HUES64 (cell line): ENCODE results near the gene DMBT1.

ENCODE experiments used
- H3K27ac ChIP-seq: 2 replicates; pipeline ENCODE4 v1.7.0; 2013; ENCODE audit warnings: low read depth, low read length, inconsistent platforms
- H3K27me3 ChIP-seq: 2 replicates; pipeline ENCODE4 v1.6.1; 2013; ENCODE audit warnings: mild to moderate bottlenecking, low read length; ENCODE audit not compliant: insufficient read depth
- H3K36me3 ChIP-seq: 2 replicates; pipeline ENCODE4 v1.6.1; 2013; ENCODE audit warnings: mild to moderate bottlenecking, low read length; ENCODE audit not compliant: insufficient read depth
- H3K4me1 ChIP-seq: 2 replicates; pipeline ENCODE4 v1.6.1; 2013; ENCODE audit warnings: mild to moderate bottlenecking, low read length, moderate library complexity; ENCODE audit not compliant: insufficient read depth
- H3K4me3 ChIP-seq: 2 replicates; pipeline ENCODE4 v1.5.1; 2013; ENCODE audit warnings: mild to moderate bottlenecking, low read length, moderate library complexity
- H3K9ac ChIP-seq: 2 replicates; pipeline ENCODE4 v1.6.1; 2013; ENCODE audit warnings: mild to moderate bottlenecking, low read depth, low read length
- H3K9me3 ChIP-seq: 2 replicates; pipeline ENCODE4 v1.6.1; 2013; ENCODE audit warnings: low read depth, low read length; ENCODE audit not compliant: insufficient read depth
- WGBS: fragments of 150-250, 120-280 bp; methylation state at CpG from one replicate; pipeline ENCODE4 v1.1.7; 2013; ENCODE audit warnings: missing lambda C conversion rate; 5-methylcytosine and 5-hydroxymethylcytosine counted together

DMBT1 gene

GRCh38 chr10:122632576-122632975 lies 72.0 kb downstream of the DMBT1 start:
- 87% methylated on average over 3 of the region's 3 CpGs for WGBS

DNA sequence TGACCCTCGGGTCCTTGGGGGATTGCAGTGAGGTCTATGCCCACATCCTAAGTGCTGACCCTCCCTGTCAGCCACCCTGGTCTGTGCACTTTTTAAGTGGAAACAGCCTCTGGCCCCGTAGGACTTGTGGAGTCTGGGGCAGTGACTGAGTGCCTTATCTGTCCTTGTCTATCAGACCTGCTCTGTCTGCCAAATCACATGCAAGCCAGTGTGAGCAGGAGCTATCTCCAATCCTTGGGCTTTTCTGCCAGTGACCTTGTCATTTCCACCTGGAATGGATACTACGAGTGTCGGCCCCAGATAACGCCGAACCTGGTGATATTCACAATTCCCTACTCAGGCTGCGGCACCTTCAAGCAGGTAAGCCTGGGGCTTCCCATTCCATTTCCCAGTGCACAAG lies 76.4 kb downstream of the DMBT1 start:
- no peak overlapping the region for H3K27ac ChIP-seq
- no peaks in the 10 kb centered on the region for H3K36me3 ChIP-seq
- no peak overlapping the region for H3K4me3 ChIP-seq
- no peak overlapping the region for H3K9ac ChIP-seq
- 94% methylated on average over 7 of the region's 7 CpGs for whole genome bisulfite sequencing
- H3K9me3 ChIP-seq = no peaks in the 10 kb centered on the region
- H3K4me1 ChIP-seq = no peaks in the 10 kb centered on the region
- no peaks in the 10 kb centered on the region for H3K27me3 ChIP-seq

More at GRCh38 chr10:122632576-122632975, 72.0 kb downstream of the DMBT1 start:
- no peaks in the 10 kb centered on the region for H3K4me1 ChIP-seq
- H3K27me3 ChIP-seq = no peaks in the 10 kb centered on the region
- H3K9me3 ChIP-seq = no peaks in the 10 kb centered on the region; the same call in 1 of the 2 replicates
- no peak overlapping the region for H3K9ac ChIP-seq
- no peak overlapping the region for H3K4me3 ChIP-seq
- H3K27ac ChIP-seq = no peak overlapping the region
- H3K36me3 ChIP-seq = no peaks in the 10 kb centered on the region

DNA sequence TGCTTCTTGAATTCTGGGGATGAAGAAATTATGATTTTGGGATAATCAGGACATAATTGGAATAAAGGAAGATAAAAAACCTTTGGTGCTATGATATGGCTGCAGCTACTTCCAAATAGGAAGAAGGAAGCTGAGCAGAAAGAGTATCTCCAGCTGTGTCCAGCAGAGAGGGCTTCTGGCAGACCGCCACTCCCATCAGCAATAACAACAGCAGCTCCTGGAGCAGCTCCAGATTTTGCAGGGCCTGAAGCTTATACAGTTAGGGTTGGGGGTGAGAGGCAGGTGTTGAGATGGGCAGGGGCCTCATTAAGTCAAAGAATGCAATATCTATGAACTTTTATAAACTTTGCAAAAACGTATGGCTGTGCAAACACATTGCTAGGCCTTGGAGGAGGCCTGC lies 76.8 kb downstream of the DMBT1 start:
- Histone ChIP-seq H3K27ac (no peak overlapping the region), H3K27me3 (no peaks in the 10 kb centered on the region), H3K4me3 (no peak overlapping the region), H3K4me1 (no peaks in the 10 kb centered on the region), H3K9ac (no peak overlapping the region), H3K36me3 (no peaks in the 10 kb centered on the region), H3K9me3 (no peaks in the 10 kb centered on the region)
- WGBS = 91% methylated on average over 2 of the region's 2 CpGs

DNA sequence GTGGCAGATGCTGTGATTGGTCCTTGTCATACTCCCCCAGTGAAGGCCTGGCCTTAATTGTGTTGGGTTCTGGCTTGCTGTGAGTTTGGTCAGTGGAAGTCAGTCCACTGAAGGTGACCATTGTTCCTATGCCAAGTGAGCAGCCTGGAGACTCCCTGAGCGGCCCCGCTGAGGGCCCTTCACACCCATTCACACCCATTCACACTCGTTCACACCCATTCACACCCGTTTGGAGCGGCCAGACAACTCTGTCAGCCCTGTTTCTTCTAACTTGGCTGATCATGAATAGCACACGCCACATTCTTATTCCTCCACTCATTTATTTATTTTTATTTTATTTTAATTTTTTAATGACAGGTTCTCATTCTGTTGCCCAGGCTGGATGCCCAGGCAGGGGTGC lies 77.6 kb downstream of the DMBT1 start:
- Histone ChIP-seq H3K9me3 (no peaks in the 10 kb centered on the region), H3K27ac (no peak overlapping the region), H3K4me1 (no peaks in the 10 kb centered on the region), H3K9ac (no peak overlapping the region), H3K4me3 (no peak overlapping the region), H3K36me3 (no peaks in the 10 kb centered on the region), H3K27me3 (no peaks in the 10 kb centered on the region)
- 92% methylated on average over 5 of the region's 6 CpGs for WGBS

- H3K4me1 ChIP-seq = no peaks in the 10 kb centered on the region
- no peak overlapping the region for H3K9ac ChIP-seq
- 84% methylated on average over 6 of the region's 7 CpGs for WGBS
These were observed 79.2 kb downstream of the DMBT1 start for GRCh38 chr10:122639801-122640200.

GRCh38 chr10:122640921-122641320 lies 80.4 kb downstream of the DMBT1 start:
- Histone ChIP-seq H3K27ac (no peak overlapping the region), H3K9ac (no peak overlapping the region), H3K4me3 (no peak overlapping the region), H3K9me3 (no peaks in the 10 kb centered on the region), H3K4me1 (no peaks in the 10 kb centered on the region), H3K36me3 (no peaks in the 10 kb centered on the region), H3K27me3 (no peaks in the 10 kb centered on the region)
- whole genome bisulfite sequencing = 77% methylated on average over 3 of the region's 3 CpGs

More at GRCh38 chr10:122639801-122640200, 79.2 kb downstream of the DMBT1 start:
- H3K9me3 ChIP-seq = no peaks in the 10 kb centered on the region
- H3K27ac ChIP-seq = no peak overlapping the region
- H3K4me3 ChIP-seq = no peak overlapping the region
- H3K27me3 ChIP-seq = no peaks in the 10 kb centered on the region
- no peaks in the 10 kb centered on the region for H3K36me3 ChIP-seq

- no peaks in the 10 kb centered on the region for H3K36me3 ChIP-seq
- H3K9ac ChIP-seq = no peak overlapping the region; the same call in 1 of the 2 replicates
- H3K9me3 ChIP-seq = no peaks in the 10 kb centered on the region
- H3K4me3 ChIP-seq = no peak overlapping the region
- H3K4me1 ChIP-seq = no peaks in the 10 kb centered on the region
- H3K27ac ChIP-seq = no peak overlapping the region
- H3K27me3 ChIP-seq = no peaks in the 10 kb centered on the region
- 93% methylated on average over 31 of the region's 31 CpGs for WGBS
These were observed 82.4 kb downstream of the DMBT1 start for GRCh38 chr10:122642726-122643605.

DNA sequence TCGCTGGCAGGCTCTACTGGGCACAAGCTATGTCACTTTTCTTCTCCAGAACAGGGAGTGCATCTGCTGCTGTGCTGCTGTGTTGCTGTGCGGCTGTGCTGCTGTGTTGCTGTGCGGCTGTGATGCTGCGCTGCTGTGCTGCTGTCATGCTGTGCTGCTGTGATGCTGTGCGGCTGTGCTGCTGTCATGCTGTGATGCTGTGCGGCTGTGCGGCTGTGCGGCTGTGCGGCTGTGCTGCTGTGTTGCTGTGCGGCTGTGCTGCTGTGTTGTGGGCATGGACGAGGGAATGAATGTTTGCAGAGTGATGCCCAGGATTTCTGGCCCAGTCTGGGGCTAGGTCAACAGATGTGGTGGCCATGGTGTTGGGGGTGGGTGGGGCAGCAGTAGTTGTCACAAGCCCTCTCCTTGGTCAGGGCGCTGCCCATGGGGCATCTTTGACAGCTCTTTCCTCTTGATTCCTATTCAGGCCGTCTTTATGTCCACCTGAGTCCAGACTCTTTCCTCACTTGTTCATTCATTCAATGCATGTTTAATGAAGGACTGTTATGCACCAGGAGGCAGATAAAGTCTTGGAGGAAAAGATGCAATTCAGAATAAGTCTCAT lies 83.5 kb downstream of the DMBT1 start:
- no peak overlapping the region for H3K4me3 ChIP-seq
- H3K27me3 ChIP-seq = no peaks in the 10 kb centered on the region
- no peaks in the 10 kb centered on the region for H3K36me3 ChIP-seq
- H3K27ac ChIP-seq = no peak overlapping the region
- no peak overlapping the region for H3K9ac ChIP-seq
- H3K9me3 ChIP-seq = no peaks in the 10 kb centered on the region
- WGBS = 92% methylated on average over 13 of the region's 13 CpGs
- H3K4me1 ChIP-seq = no peaks in the 10 kb centered on the region

GRCh38 chr10:122646511-122647382 lies 86.2 kb downstream of the DMBT1 start:
- H3K9ac ChIP-seq = no peak overlapping the region
- H3K27me3 ChIP-seq = no peaks in the 10 kb centered on the region
- 89% methylated on average over 10 of the region's 10 CpGs for WGBS
- H3K36me3 ChIP-seq = no peaks in the 10 kb centered on the region
- no peaks in the 10 kb centered on the region for H3K9me3 ChIP-seq
- no peak overlapping the region for H3K4me3 ChIP-seq
- no peaks in the 10 kb centered on the region for H3K4me1 ChIP-seq
- no peak overlapping the region for H3K27ac ChIP-seq

DNA sequence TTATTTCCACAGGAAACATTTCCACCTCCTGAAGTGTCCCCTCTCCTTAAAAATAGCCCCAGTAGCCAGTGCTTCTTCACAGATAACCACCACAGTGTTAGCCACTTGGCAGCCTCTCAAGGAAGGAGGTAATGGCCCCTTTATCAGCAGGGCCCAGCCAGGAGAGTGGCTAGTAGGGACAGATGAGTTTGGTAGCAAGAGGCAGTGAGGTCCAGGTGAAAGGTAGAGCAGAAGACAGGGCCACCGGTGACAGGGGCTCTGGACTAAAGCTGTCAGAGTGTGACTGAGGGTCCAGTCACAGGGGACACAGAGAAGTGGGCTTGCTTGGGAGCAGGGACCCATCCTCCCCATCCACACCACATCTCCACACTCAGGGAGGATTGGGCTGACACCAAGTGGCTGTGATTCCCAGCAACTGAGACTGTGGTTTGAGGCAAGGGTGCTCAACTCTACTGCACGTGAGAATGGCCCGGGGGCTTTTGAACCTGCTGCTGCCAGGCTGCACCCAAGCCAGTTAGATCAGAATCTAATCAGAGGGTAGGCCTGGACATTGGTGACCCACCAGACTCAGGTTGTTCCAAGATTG lies 86.9 kb downstream of the DMBT1 start:
- H3K36me3 ChIP-seq = no peaks in the 10 kb centered on the region
- H3K9me3 ChIP-seq = no peaks in the 10 kb centered on the region
- no peaks in the 10 kb centered on the region for H3K4me1 ChIP-seq
- 94% methylated on average over 3 of the region's 3 CpGs for WGBS
- H3K27ac ChIP-seq = no peak overlapping the region
- H3K27me3 ChIP-seq = no peaks in the 10 kb centered on the region
- H3K4me3 ChIP-seq = no peak overlapping the region
- H3K9ac ChIP-seq = no peak overlapping the region
